HepG2 (cell line): ENCODE results near the gene SLC44A4.

Experiments
- HMG20B ChIP-seq: conservative IDR thresholded peaks from 2 replicates; pipeline ENCODE4 v1.6.1; 2016; ENCODE audit warnings: missing genetic modification reagents, missing compliant biosample characterization
- RAD21 ChIP-seq: fragments of 450-650 bp; formaldehyde crosslinking; IDR thresholded peaks from 2 replicates; pipeline ENCODE4 v1.5.0; 2020; ENCODE audit warnings: mild to moderate bottlenecking
- SRF ChIP-seq: IDR thresholded peaks from 2 replicates; pipeline ENCODE4 v1.6.1; 2011; ENCODE audit warnings: mild to moderate bottlenecking, low read depth, low read length, moderate library complexity
- TARDBP ChIP-seq: sonication (generic); formaldehyde crosslinking; IDR thresholded peaks from 2 replicates; pipeline ENCODE4 v1.8.0; 2022; ENCODE audit warnings: mild to moderate bottlenecking, missing genetic modification reagents
- TBL1XR1 ChIP-seq: fragments of 150-350 bp; IDR thresholded peaks from 2 replicates; pipeline ENCODE4 v1.6.1; 2014; ENCODE audit warnings: borderline replicate concordance, low read length; ENCODE audit not compliant: partially characterized antibody
- ZBTB1 ChIP-seq: sonication (generic); formaldehyde crosslinking; IDR thresholded peaks from 2 replicates; pipeline ENCODE4 v1.4.0; 2020; ENCODE audit warnings: missing genetic modification reagents, borderline replicate concordance
- ZNF343 ChIP-seq: sonication (generic); formaldehyde crosslinking; IDR thresholded peaks from 2 replicates; pipeline ENCODE4 v1.4.0; 2020; ENCODE audit warnings: mild to moderate bottlenecking, missing genetic modification reagents
- TF ChIP-seq, protein P1 (sequence below): sonication (generic); formaldehyde crosslinking; IDR thresholded peaks from 2 replicates; pipeline ENCODE4 v1.8.0; 2023; ENCODE audit warnings: mild to moderate bottlenecking, missing genetic modification reagents

DNA sequence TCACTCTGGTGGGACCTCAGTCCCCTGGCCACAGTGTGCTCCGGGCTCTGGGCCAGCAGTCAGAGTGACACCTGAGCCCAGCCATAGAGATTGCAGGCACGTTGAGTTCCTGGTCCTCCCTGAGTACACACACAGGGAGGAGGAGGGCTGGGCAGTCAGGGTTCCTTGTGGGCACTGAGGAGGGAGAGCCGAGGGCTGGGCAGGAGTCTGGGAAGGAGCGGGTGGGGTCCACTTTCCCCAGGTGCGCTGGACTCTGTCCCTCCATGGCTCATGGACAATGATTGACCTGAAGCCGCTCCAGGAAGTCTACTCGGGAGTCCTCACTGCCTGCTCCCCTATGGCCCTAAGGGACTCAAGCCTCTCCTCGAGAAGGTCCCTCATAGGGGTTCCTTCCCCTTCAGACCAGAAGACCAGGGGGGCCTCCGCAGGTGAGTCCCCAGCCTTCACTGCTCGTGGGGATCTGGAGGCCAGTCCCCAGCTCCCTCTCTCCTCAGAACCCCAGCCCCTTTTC is 1.1 kb downstream of the SLC44A4 start:
- TF ChIP-seq TARDBP (no peak), TBL1XR1 (no peak), RAD21 (0 out of 2 replicates have a peak, but pooled peaks have one; percentile 17), ZBTB1 (CRISPR knock-in tag) (no peak), ZNF343 (CRISPR knock-in tag) (peak; percentile 76; the same call in 1 of the 2 replicates), SRF (no peak), HMG20B (CRISPR knock-in tag) (no peak)
- TF ChIP-seq, protein P1, sequence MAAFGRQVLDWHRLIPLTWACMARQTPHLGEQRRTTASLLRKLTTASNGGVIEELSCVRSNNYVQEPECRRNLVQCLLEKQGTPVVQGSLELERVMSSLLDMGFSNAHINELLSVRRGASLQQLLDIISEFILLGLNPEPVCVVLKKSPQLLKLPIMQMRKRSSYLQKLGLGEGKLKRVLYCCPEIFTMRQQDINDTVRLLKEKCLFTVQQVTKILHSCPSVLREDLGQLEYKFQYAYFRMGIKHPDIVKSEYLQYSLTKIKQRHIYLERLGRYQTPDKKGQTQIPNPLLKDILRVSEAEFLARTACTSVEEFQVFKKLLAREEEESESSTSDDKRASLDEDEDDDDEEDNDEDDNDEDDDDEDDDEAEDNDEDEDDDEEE (CRISPR knock-in tag) = no peak
